Measurements from ENCODE around the gene CLDN9.

The CLDN9 gene

GRCh38 chr16:3012828-3013420 is at the start of gene CLDN9:
TSS of gene CLDN9 (plus strand) at chr16:3012923. CDS start at chr16:3013363, 440 bp downstream.
- no peak within 1 kb of the TSS for H3K4me3 ChIP-seq
- H3K27ac ChIP-seq = no peak within 1 kb of the TSS

- Histone ChIP-seq H3K4me3 (peak overlapping the region in 5 of 7 experiments; percentile 6 to 48 (median 22)), H3K27ac (peak overlapping the region in 3 of 21 experiments; percentile 30 to 73 (median 65))
These were observed 49.5 kb upstream of the CLDN9 start for GRCh38 chr16:2963074-2963722.

GRCh38 chr16:2963723-2964474 is 48.8 kb upstream of the CLDN9 start, which contains the start of gene KREMEN2:
TSS of gene KREMEN2 (plus strand) at chr16:2964275. CDS start at chr16:2964521, 246 bp downstream.
- Histone ChIP-seq H3K4me3 (peak within 1 kb of the TSS; percentile 1 to 48 (median 25)), H3K27ac (peak within 1 kb of the TSS in 3 of 21 experiments; percentile 30 to 73 (median 65))

GRCh38 chr16:2964475-2965336 is 48.0 kb upstream of the CLDN9 start:
- peak overlapping the region; percentile 1 to 48 (median 25) for H3K4me3 ChIP-seq

GRCh38 chr16:2966043-2966807 is 46.5 kb upstream of the CLDN9 start:
- H3K4me3 ChIP-seq = no peak overlapping the region

More at GRCh38 chr16:2964475-2965336, 48.0 kb upstream of the CLDN9 start:
- H3K27ac ChIP-seq = peak overlapping the region in 3 of 21 experiments; percentile 30 to 73 (median 65)

GRCh38 chr16:2966808-2967191 is 45.9 kb upstream of the CLDN9 start:
- H3K4me3 ChIP-seq = peak overlapping the region in 3 of 7 experiments; percentile 3 to 26 (median 10)
- H3K27ac ChIP-seq = no peak overlapping the region

More at GRCh38 chr16:2966043-2966807, 46.5 kb upstream of the CLDN9 start:
- no peak overlapping the region for H3K27ac ChIP-seq

GRCh38 chr16:2967211-2967631 is 45.5 kb upstream of the CLDN9 start:
- Histone ChIP-seq H3K27ac (no peak overlapping the region), H3K4me3 (peak overlapping the region in 3 of 7 experiments; percentile 3 to 26 (median 10))

- Histone ChIP-seq H3K4me3 (no peak overlapping the region), H3K27ac (no peak overlapping the region)
These were observed 45.0 kb upstream of the CLDN9 start for GRCh38 chr16:2967721-2968161.

GRCh38 chr16:2968368-2968737 is 44.4 kb upstream of the CLDN9 start:
- Histone ChIP-seq H3K27ac (peak overlapping the region in 6 of 21 experiments; percentile 33 to 85 (median 50)), H3K4me3 (peak overlapping the region; percentile 70 to 86 (median 74))

GRCh38 chr16:2968738-2969544 is 43.8 kb upstream of the CLDN9 start, which contains the start of gene PAQR4:
TSS of gene PAQR4 (plus strand) at chr16:2969348. CDS start at chr16:2969675, 327 bp downstream.
- Histone ChIP-seq H3K4me3 (peak within 1 kb of the TSS; percentile 70 to 86 (median 74)), H3K27ac (peak within 1 kb of the TSS in 20 of 21 experiments; percentile 39 to 85 (median 62))

- H3K27ac ChIP-seq = peak overlapping the region in 20 of 21 experiments; percentile 39 to 85 (median 62)
- H3K4me3 ChIP-seq = peak overlapping the region; percentile 70 to 86 (median 74)
These were observed 42.9 kb upstream of the CLDN9 start for GRCh38 chr16:2969545-2970521.

GRCh38 chr16:2970563-2970962 is 42.2 kb upstream of the CLDN9 start:
- H3K4me3 ChIP-seq = peak overlapping the region; percentile 70 to 86 (median 74)
- H3K27ac ChIP-seq = peak overlapping the region in 12 of 21 experiments; percentile 52 to 85 (median 74)

- no peak overlapping the region for H3K27ac ChIP-seq
- H3K4me3 ChIP-seq = peak overlapping the region in 1 of 7 experiments; percentile 86
These were observed 41.4 kb upstream of the CLDN9 start for GRCh38 chr16:2971134-2971984.

GRCh38 chr16:2971985-2972784 is 40.5 kb upstream of the CLDN9 start:
- H3K27ac ChIP-seq = no peak overlapping the region
- H3K4me3 ChIP-seq = no peak overlapping the region

GRCh38 chr16:2973093-2973492 is 39.6 kb upstream of the CLDN9 start:
- no peak overlapping the region for H3K27ac ChIP-seq
- H3K4me3 ChIP-seq = no peak overlapping the region
